ENCODE data around the gene FOXN3. TPM values are rescaled to one million over a fixed set of nuclear protein-coding genes. Genes with fewer than 3 reads are reported as not detected.

FOXN3 gene
- total and polyA plus RNA-seq, 10 of the 15 experiments (the other 5 are each of a cell fraction or from before 2014, with no cell fraction given) = 4.5 to 68.9 (median 29.7) TPM

DNA sequence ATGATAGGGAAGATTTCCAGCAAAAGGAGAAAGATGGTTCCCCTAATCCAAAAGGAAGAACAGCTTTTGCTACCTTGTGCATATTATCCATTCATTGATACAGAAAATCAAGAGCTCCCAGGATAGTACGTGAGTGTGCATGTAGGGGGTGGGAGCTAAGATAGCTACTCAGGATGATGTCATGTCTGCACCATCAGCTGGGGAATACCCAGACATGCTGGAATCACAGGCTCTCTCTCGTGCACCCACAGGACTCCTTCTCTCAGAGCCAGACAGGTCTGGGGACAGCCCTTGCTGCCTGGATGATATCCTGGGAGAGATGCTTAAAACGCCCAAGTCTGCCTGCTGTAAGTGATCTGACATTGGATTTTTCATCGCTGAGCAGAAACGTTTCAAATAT lies 38.9 kb downstream of the FOXN3 start (continued):
- TF ChIP-seq, protein P1, sequence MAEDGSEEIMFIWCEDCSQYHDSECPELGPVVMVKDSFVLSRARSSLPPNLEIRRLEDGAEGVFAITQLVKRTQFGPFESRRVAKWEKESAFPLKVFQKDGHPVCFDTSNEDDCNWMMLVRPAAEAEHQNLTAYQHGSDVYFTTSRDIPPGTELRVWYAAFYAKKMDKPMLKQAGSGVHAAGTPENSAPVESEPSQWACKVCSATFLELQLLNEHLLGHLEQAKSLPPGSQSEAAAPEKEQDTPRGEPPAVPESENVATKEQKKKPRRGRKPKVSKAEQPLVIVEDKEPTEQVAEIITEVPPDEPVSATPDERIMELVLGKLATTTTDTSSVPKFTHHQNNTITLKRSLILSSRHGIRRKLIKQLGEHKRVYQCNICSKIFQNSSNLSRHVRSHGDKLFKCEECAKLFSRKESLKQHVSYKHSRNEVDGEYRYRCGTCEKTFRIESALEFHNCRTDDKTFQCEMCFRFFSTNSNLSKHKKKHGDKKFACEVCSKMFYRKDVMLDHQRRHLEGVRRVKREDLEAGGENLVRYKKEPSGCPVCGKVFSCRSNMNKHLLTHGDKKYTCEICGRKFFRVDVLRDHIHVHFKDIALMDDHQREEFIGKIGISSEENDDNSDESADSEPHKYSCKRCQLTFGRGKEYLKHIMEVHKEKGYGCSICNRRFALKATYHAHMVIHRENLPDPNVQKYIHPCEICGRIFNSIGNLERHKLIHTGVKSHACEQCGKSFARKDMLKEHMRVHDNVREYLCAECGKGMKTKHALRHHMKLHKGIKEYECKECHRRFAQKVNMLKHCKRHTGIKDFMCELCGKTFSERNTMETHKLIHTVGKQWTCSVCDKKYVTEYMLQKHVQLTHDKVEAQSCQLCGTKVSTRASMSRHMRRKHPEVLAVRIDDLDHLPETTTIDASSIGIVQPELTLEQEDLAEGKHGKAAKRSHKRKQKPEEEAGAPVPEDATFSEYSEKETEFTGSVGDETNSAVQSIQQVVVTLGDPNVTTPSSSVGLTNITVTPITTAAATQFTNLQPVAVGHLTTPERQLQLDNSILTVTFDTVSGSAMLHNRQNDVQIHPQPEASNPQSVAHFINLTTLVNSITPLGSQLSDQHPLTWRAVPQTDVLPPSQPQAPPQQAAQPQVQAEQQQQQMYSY (CRISPR knock-in tag; IDR thresholded peaks at IDR 0.05) = no peak
- no peak for TF ChIP-seq EP300 (IDR thresholded peaks at IDR 0.05; ENCODE audit: borderline replicate concordance in 1 of 2, control insufficient read depth in 1 of 2, low read depth in 2 of 2, low read length in 2 of 2)
- TF ChIP-seq CHD1 (IDR thresholded peaks at IDR 0.05; ENCODE audit: low read depth, low read length) = no peak
- no peak for TF ChIP-seq GATAD2B (conservative IDR thresholded peaks at IDR 0.05; ENCODE audit: low read depth)
- peak; percentile 47 for TF ChIP-seq SKIL (IDR thresholded peaks at IDR 0.05; ENCODE audit: low read depth, poor library complexity, severe bottlenecking)
- no peak for TF ChIP-seq MEF2A (IDR thresholded peaks at IDR 0.05; ENCODE audit: insufficient read depth, low read depth, low read length)
- no peak for TF ChIP-seq PBX3 (IDR thresholded peaks at IDR 0.05; ENCODE audit: insufficient replicate concordance, low read depth, low read length)
- TF ChIP-seq GABPA (IDR thresholded peaks at IDR 0.05; ENCODE audit: low read depth) = no peak
- TF ChIP-seq E4F1 (IDR thresholded peaks at IDR 0.05; ENCODE audit: borderline replicate concordance, partially characterized antibody) = no peak
- TF ChIP-seq BHLHE40 (IDR thresholded peaks at IDR 0.05; ENCODE audit: borderline replicate concordance in 1 of 2, low read depth in 2 of 2, low read length in 1 of 2) = peak; percentile 30 to 43; a peak in 1 of 4 replicates
- TF ChIP-seq RBBP5 (conservative IDR thresholded peaks at IDR 0.05) = no peak
- peak; percentile 84 for TF ChIP-seq ATF7 (IDR thresholded peaks at IDR 0.05; ENCODE audit: low read depth)
- TF ChIP-seq YBX1 (IDR thresholded peaks at IDR 0.05) = no peak
- TF ChIP-seq, protein P2, sequence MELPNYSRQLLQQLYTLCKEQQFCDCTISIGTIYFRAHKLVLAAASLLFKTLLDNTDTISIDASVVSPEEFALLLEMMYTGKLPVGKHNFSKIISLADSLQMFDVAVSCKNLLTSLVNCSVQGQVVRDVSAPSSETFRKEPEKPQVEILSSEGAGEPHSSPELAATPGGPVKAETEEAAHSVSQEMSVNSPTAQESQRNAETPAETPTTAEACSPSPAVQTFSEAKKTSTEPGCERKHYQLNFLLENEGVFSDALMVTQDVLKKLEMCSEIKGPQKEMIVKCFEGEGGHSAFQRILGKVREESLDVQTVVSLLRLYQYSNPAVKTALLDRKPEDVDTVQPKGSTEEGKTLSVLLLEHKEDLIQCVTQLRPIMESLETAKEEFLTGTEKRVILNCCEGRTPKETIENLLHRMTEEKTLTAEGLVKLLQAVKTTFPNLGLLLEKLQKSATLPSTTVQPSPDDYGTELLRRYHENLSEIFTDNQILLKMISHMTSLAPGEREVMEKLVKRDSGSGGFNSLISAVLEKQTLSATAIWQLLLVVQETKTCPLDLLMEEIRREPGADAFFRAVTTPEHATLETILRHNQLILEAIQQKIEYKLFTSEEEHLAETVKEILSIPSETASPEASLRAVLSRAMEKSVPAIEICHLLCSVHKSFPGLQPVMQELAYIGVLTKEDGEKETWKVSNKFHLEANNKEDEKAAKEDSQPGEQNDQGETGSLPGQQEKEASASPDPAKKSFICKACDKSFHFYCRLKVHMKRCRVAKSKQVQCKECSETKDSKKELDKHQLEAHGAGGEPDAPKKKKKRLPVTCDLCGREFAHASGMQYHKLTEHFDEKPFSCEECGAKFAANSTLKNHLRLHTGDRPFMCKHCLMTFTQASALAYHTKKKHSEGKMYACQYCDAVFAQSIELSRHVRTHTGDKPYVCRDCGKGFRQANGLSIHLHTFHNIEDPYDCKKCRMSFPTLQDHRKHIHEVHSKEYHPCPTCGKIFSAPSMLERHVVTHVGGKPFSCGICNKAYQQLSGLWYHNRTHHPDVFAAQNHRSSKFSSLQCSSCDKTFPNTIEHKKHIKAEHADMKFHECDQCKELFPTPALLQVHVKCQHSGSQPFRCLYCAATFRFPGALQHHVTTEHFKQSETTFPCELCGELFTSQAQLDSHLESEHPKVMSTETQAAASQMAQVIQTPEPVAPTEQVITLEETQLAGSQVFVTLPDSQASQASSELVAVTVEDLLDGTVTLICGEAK (IDR thresholded peaks at IDR 0.05; ENCODE audit: borderline replicate concordance) = no peak
- TF ChIP-seq ZNF384 (IDR thresholded peaks at IDR 0.05; ENCODE audit: borderline replicate concordance, low read depth, low read length) = no peak
